CD14-positive monocyte (primary cell): Measurements from ENCODE around the gene NR2C2. TPM values are rescaled to one million over a fixed set of nuclear protein-coding genes. Genes with fewer than 3 reads are reported as not detected.

ENCODE experiments used
- DNase-seq, 3 donors: peaks; one replicate each; pipeline ENCODE4 v3.0.0-alpha.2; 2011 to 2022
- H2AFZ ChIP-seq: 2 replicates; pipeline ENCODE4 v1.6.0; 2012; ENCODE audit warnings: mild to moderate bottlenecking, low read depth, low read length, inconsistent platforms; ENCODE audit not compliant: insufficient read depth, poor library complexity, severe bottlenecking
- H3K27ac ChIP-seq, 2 donors: 1 replicate in 1 of 2; 2 replicates in 1 of 2; pipeline ENCODE4 v1.5.1; 2012 to 2013; ENCODE audit warnings: low read length in 2 of 2, control low read depth in 1 of 2, inconsistent platforms in 1 of 2, low read depth in 1 of 2, mild to moderate bottlenecking in 1 of 2
- H3K27me3 ChIP-seq, 2 donors: one replicate each; pipeline versions ENCODE4 v1.6.0 to v1.6.1; 2011 to 2013; ENCODE audit warnings: low read length in 2 of 2; ENCODE audit not compliant: control insufficient read depth in 2 of 2, insufficient read depth in 2 of 2
- H3K36me3 ChIP-seq, 2 donors: replicated peaks in 1 of 2; 1 replicate in 1 of 2; 2 replicates in 1 of 2; pipeline versions ENCODE4 v1.5.1 to v1.6.1; 2012 to 2013; ENCODE audit warnings: low read length in 2 of 2, control low read depth in 1 of 2, inconsistent platforms in 1 of 2, mild to moderate bottlenecking in 1 of 2; ENCODE audit not compliant: insufficient read depth in 2 of 2, control insufficient read depth in 1 of 2
- H3K4me1 ChIP-seq, 2 donors: 1 replicate in 1 of 2; 2 replicates in 1 of 2; pipeline versions ENCODE4 v1.5.1 to v1.6.1; 2012 to 2013; ENCODE audit warnings: low read length in 2 of 2, control low read depth in 1 of 2, inconsistent platforms in 1 of 2, mild to moderate bottlenecking in 1 of 2, moderate library complexity in 1 of 2; ENCODE audit not compliant: insufficient read depth in 2 of 2, control insufficient read depth in 1 of 2
- H3K4me2 ChIP-seq: replicated peaks from 2 replicates; pipeline ENCODE3; 2012; ENCODE audit warnings: low read length, moderate library complexity, mild to moderate bottlenecking; ENCODE audit not compliant: poor library complexity, severe bottlenecking; ENCODE audit errors: extremely low read depth
- H3K4me3 ChIP-seq, 3 experiments: fragments of 200-600 bp in 1 of 3; sonication (generic) in 1 of 3; replicated peaks in 1 of 3; 1 replicate in 2 of 3; 2 replicates in 1 of 3; pipeline ENCODE4 v1.5.1; 2011 to 2013; ENCODE audit warnings: low read length in 3 of 3, mild to moderate bottlenecking in 3 of 3, control low read depth in 2 of 3, low read depth in 2 of 3, inconsistent platforms in 1 of 3, moderate library complexity in 1 of 3
- H3K79me2 ChIP-seq: 2 replicates; pipeline ENCODE4 v1.6.0; 2012; ENCODE audit warnings: mild to moderate bottlenecking, control low read depth, inconsistent platforms, low read length, moderate library complexity; ENCODE audit not compliant: insufficient read depth
- H3K9ac ChIP-seq: 2 replicates; pipeline ENCODE4 v1.6.0; 2017; ENCODE audit warnings: low read length, mild to moderate bottlenecking; ENCODE audit not compliant: insufficient read depth, poor library complexity, severe bottlenecking
- H3K9me3 ChIP-seq, 2 donors: replicated peaks in 1 of 2; 1 replicate in 1 of 2; 2 replicates in 1 of 2; pipeline versions ENCODE4 v1.5.1 to v1.6.1; 2012 to 2013; ENCODE audit warnings: low read length in 2 of 2, control low read depth in 1 of 2; ENCODE audit not compliant: control insufficient read depth in 1 of 2, insufficient read depth in 1 of 2
- H4K20me1 ChIP-seq: 2 replicates; pipeline ENCODE4 v1.6.0; 2012; ENCODE audit warnings: mild to moderate bottlenecking, low read length, control low read depth, moderate library complexity; ENCODE audit not compliant: insufficient read depth
- H3K27ac Mint-ChIP-seq, 7 donors: one replicate each; pipeline ENCODE4 v1.8.0; 2020; ENCODE audit warnings: mild to moderate bottlenecking in 7 of 7, mixed read lengths in 7 of 7, moderate library complexity in 6 of 7, inconsistent platforms in 2 of 7
- H3K27me3 Mint-ChIP-seq, 3 donors: one replicate each; pipeline ENCODE4 v1.8.0; 2021 to 2022; ENCODE audit warnings: low read depth in 3 of 3, mild to moderate bottlenecking in 3 of 3, mixed read lengths in 3 of 3, moderate library complexity in 3 of 3, inconsistent platforms in 1 of 3
- H3K36me3 Mint-ChIP-seq, 2 donors: one replicate each; pipeline ENCODE4 v1.8.0; 2020; ENCODE audit warnings: mixed read lengths in 2 of 2, inconsistent platforms in 1 of 2, mild to moderate bottlenecking in 1 of 2
- H3K4me1 Mint-ChIP-seq: one replicate; pipeline ENCODE4 v1.8.0; 2020; ENCODE audit warnings: mild to moderate bottlenecking, mixed read lengths
- H3K4me3 Mint-ChIP-seq, 2 donors: one replicate each; pipeline ENCODE4 v1.8.0; 2020; ENCODE audit warnings: mild to moderate bottlenecking in 2 of 2, mixed read lengths in 2 of 2, moderate library complexity in 1 of 2
- H3K9me3 Mint-ChIP-seq, 7 donors: one replicate each; pipeline ENCODE4 v1.8.0; 2020 to 2022; ENCODE audit warnings: mixed read lengths in 7 of 7, mild to moderate bottlenecking in 6 of 7, moderate library complexity in 6 of 7, inconsistent platforms in 2 of 7
- CTCF ChIP-seq: fragments of 200-600 bp; IDR thresholded peaks from one replicate; pipeline ENCODE4 v1.8.0; 2022; ENCODE audit warnings: antibody characterized with exemption, mild to moderate bottlenecking
- WGBS: methylation state at CpG from one replicate; pipeline ENCODE4 v1.1.5; 2013; ENCODE audit warnings: missing lambda C conversion rate; ENCODE audit not compliant: insufficient coverage; 5-methylcytosine and 5-hydroxymethylcytosine counted together
- intact Hi-C, 2 donors: fragments of 100-400 bp; cut with micrococcal nuclease; formaldehyde crosslinking; loops; one replicate each; pipeline versions ENCODE4 v1.15.0 to v1.15.1; 2023
- polyA plus RNA-seq, 3 donors: library from polyadenylated mRNA; depleted of rRNA in 1 of 3; unstranded in 2 of 3; stranded (reverse) in 1 of 3; fragments of 300-500 nt in 2 of 3; fragments of >200 nt in 1 of 3; fragmentation: Illumina TruSeq in 2 of 3; gene quantifications; 1 replicate in 2 of 3; 2 replicates in 1 of 3; pipeline ENCODE4 v1.2.3, GENCODE V29; 2012 to 2021

Gene NR2C2
- polyA plus RNA-seq, 3 donors = 3.4 to 24.9 (median 3.8) TPM

GRCh38 chr3:15050405-15051092 is 103.2 kb downstream of the NR2C2 start:
- Histone ChIP-seq H3K4me1 (no peaks in the 10 kb centered on the region), H3K4me2 (no peak overlapping the region), H3K9ac (no peak overlapping the region), H3K9me3 (no peaks in the 10 kb centered on the region), H3K27me3 (no peaks in the 10 kb centered on the region), H3K36me3 (peaks cover 72 to 88% of the 10 kb centered on the region in 2 donors), H3K79me2 (peaks cover 14% of the 10 kb centered on the region), H2AFZ (no peak overlapping the region), H3K27ac (no peak overlapping the region), H3K4me3 (no peak overlapping the region), H4K20me1 (peaks cover 37% of the 10 kb centered on the region)
- Mint-ChIP-seq H3K27ac (peak overlapping the region in 3 of 7 donors; percentile 51 to 71 (median 67)), H3K27me3 (no peaks in the 10 kb centered on the region), H3K4me3 (no peak overlapping the region), H3K36me3 (peaks cover 72 to 80% of the 10 kb centered on the region in 2 donors), H3K9me3 (no peaks in the 10 kb centered on the region), H3K4me1 (peaks cover 2% of the 10 kb centered on the region)
- no peak for TF ChIP-seq CTCF
- no peak for DNase-seq
- intact Hi-C loops = no loop called here
- 100% methylated on average over 1 of the region's 3 CpGs for WGBS

DNA sequence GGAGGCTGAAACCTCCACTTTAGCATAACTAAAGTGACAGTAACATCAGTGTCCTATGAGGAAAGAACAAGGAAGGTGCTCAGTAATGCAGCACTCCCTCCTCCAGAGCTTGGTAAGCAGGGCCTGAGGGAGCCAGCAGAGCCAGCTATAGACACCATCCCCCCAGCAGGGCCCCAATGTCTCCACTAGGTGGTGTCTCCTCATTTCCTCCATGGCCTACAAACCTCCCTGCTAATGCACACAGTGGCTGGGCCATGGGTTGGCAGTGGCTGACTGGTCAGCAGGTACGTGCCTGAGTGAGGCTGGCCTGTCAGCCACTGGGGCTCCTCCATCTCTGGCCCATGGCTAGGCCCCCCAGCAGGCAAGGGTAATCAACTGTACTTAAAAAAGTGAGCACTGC is 104.1 kb downstream of the NR2C2 start:
- Mint-ChIP-seq H3K27ac (peak overlapping the region in 2 of 7 donors; percentile 69 to 70), H3K36me3 (peaks cover 67 to 80% of the 10 kb centered on the region in 2 donors), H3K27me3 (no peaks in the 10 kb centered on the region), H3K9me3 (peaks cover 0 to 2% (median 0%) of the 10 kb centered on the region in 7 donors), H3K4me1 (peaks cover 2% of the 10 kb centered on the region), H3K4me3 (no peak overlapping the region)
- H3K79me2 ChIP-seq = peaks cover 16% of the 10 kb centered on the region
- no peak overlapping the region for H3K9ac ChIP-seq
- no peak overlapping the region for H3K4me3 ChIP-seq
- no peak overlapping the region for H2AFZ ChIP-seq
- no peaks in the 10 kb centered on the region for H3K4me1 ChIP-seq
- H3K36me3 ChIP-seq = peaks cover 65 to 82% of the 10 kb centered on the region in 2 donors
- no peak overlapping the region for H3K4me2 ChIP-seq
- no peaks in the 10 kb centered on the region for H3K9me3 ChIP-seq
- peak; percentile 65 for TF ChIP-seq CTCF
- no peaks in the 10 kb centered on the region for H3K27me3 ChIP-seq
- H4K20me1 ChIP-seq = peaks cover 41% of the 10 kb centered on the region
- peak overlapping the region in 1 of 2 donors; percentile 4 for H3K27ac ChIP-seq
- intact Hi-C loops = no loop called here
- 90% methylated on average over 1 of the region's 1 CpG for WGBS
- peak in 2 of 3 donors; percentile 18 to 24 for DNase-seq
